IPS-11a (cell line): ENCODE measurements around the gene HOXD3.

Experiments used
- H3K4me3 ChIP-seq: one replicate; pipeline ENCODE4 v1.5.1; 2013; ENCODE audit warnings: low read depth, low read length, control low read depth

The HOXD3 gene

DNA sequence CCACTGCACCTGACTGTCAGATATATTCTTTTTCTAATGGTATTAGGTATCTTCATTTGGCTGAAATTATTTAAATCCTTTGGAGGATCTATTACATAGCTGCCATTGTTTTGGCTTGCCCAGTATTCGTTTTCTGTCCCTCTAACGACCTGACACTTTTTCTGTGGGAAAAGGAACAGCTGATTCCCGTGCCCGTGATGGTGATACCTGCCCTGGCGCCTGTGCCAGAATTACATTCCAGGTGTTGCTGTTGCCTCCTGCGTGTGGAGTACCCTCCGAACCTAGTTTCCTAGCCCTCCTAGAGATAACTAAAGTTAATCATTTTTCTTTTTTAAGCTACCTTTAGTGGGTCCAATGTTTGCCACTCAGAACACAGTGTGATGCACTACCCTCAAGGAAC is 45.4 kb downstream of the HOXD3 start:
- H3K4me3 ChIP-seq = no peak overlapping the region

- H3K4me3 ChIP-seq = no peak overlapping the region
Measured at GRCh38 chr2:176205126-176205525, 48.0 kb downstream of the HOXD3 start.

- H3K4me3 ChIP-seq = no peak overlapping the region
Measured at GRCh38 chr2:176206136-176206535, 49.0 kb downstream of the HOXD3 start.

DNA sequence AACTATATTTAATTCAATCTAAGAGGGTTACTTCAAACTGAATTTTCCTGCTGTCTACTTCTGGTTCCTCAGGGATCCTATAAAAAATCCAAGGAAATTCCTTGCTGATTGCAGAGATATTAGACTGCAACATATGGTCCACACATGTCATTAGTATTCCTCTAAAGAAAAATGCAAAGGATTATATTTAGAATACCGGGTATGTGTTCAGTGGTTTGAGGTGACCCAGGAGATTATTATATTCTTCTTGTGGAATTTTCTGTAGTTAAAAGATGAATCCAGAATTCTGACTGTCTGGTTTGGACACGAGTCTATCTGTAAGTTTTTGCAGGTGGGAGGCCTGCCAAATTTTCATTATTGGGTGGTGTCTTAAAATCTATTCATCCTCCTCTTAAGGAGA is 49.6 kb downstream of the HOXD3 start:
- no peak overlapping the region for H3K4me3 ChIP-seq

DNA sequence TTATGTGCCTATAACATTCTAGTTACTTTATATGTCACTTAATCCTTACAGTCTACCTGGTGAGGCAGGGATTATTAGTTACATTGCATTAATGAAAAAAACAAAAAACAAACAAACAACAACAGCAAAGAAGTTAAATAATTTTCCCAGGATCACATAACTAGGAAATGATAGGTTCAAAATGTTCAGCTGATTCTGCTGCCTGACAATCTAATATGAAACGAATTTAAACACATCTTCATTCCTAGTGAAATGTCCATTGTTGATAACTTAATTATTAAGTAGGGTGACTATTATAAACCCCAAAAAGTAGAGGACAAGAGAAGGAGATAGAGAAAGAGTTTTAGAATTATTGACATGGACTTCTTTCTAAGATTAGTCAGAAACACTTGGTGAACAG is 54.0 kb downstream of the HOXD3 start:
- H3K4me3 ChIP-seq = no peak overlapping the region

- H3K4me3 ChIP-seq = no peak overlapping the region
Measured at GRCh38 chr2:176212276-176212675, 55.2 kb downstream of the HOXD3 start.

GRCh38 chr2:176213406-176213805 is 56.3 kb downstream of the HOXD3 start:
- no peak overlapping the region for H3K4me3 ChIP-seq
